Esophagus muscularis mucosa (tissue), 4 donors: ENCODE results near the gene PRKAG2. TPM values are rescaled to one million over a fixed set of nuclear protein-coding genes. Genes with fewer than 3 reads are reported as not detected.

ENCODE experiments used
- DNase-seq: peaks from one replicate; pipeline ENCODE4 v3.0.0-alpha.2; 2017; ENCODE audit errors: extremely low spot score
- H3K27ac ChIP-seq, 4 donors: fragments of 200-600 bp; sonication (generic); replicated peaks in 1 of 4; 1 replicate in 3 of 4; 2 replicates in 1 of 4; pipeline ENCODE4 v1.5.1; 2016 to 2019; ENCODE audit warnings: mild to moderate bottlenecking in 1 of 4
- H3K27me3 ChIP-seq, 4 donors: fragments of 200-600 bp; sonication (generic); one replicate each; pipeline versions ENCODE4 v1.5.1 to v1.6.0; 2016 to 2019
- H3K36me3 ChIP-seq, 4 donors: fragments of 200-600 bp; sonication (generic); one replicate each; pipeline ENCODE4 v1.5.1; 2016 to 2019
- H3K4me1 ChIP-seq, 4 donors: fragments of 200-600 bp; sonication (generic); one replicate each; pipeline ENCODE4 v1.5.1; 2016 to 2019
- H3K4me3 ChIP-seq, 4 donors: fragments of 200-600 bp; sonication (generic); 1 replicate in 2 of 4; 2 replicates in 2 of 4; pipeline ENCODE4 v1.5.1; 2016 to 2019; ENCODE audit warnings: mild to moderate bottlenecking in 4 of 4, moderate library complexity in 1 of 4
- H3K9me3 ChIP-seq, 4 donors: fragments of 200-600 bp; sonication (generic); 1 replicate in 3 of 4; 2 replicates in 1 of 4; pipeline ENCODE4 v1.5.1; 2016 to 2019
- EP300 ChIP-seq: sonication (generic); formaldehyde crosslinking; IDR thresholded peaks from one replicate; pipeline ENCODE4 v1.6.1; 2017; ENCODE audit warnings: antibody characterized with exemption
- POLR2A ChIP-seq: fragments of 450-650 bp; IDR thresholded peaks from one replicate; pipeline ENCODE4 v1.6.1; 2017; ENCODE audit warnings: antibody characterized with exemption, moderate library complexity, mild to moderate bottlenecking, low read depth
- POLR2AphosphoS5 ChIP-seq, 2 donors: sonication (generic); formaldehyde crosslinking; IDR thresholded peaks; one replicate each; pipeline ENCODE4 v1.6.1; 2017; ENCODE audit warnings: antibody characterized with exemption in 2 of 2
- WGBS: methylation state at CpG from one replicate; pipeline ENCODE4 v1.1.5; 2018; 5-methylcytosine and 5-hydroxymethylcytosine counted together
- intact Hi-C: fragments of 100-400 bp; cut with DNase I; formaldehyde crosslinking; loops from one replicate; pipeline ENCODE4 v1.15.1; 2023
- total RNA-seq, 4 donors: library from RNA; depleted of rRNA; stranded (reverse); fragments of >200 nt; gene quantifications; one replicate each; pipeline versions ENCODE4 v1.1.0 to v1.2.1, GENCODE V29; 2016
- TF ChIP-seq, protein P1 (sequence below), 3 experiments: fragments of 200-600 bp in 2 of 3; fragments of 450-650 bp in 1 of 3; sonication (generic) in 2 of 3; IDR thresholded peaks; one replicate each; pipeline ENCODE4 v1.5.1; 2017 to 2019; ENCODE audit warnings: antibody characterized with exemption in 3 of 3, mild to moderate bottlenecking in 2 of 3, moderate library complexity in 1 of 3

PRKAG2 gene
- total RNA-seq, 4 donors from 2014 or later = 51.3 to 97.2 (median 77.5) TPM

GRCh38 chr7:151769188-151769821 is 107.6 kb downstream of the PRKAG2 start:
- TF ChIP-seq EP300 (no peak), POLR2AphosphoS5 (IDR thresholded peaks at IDR 0.05) (no peak)
- TF ChIP-seq, protein P1, sequence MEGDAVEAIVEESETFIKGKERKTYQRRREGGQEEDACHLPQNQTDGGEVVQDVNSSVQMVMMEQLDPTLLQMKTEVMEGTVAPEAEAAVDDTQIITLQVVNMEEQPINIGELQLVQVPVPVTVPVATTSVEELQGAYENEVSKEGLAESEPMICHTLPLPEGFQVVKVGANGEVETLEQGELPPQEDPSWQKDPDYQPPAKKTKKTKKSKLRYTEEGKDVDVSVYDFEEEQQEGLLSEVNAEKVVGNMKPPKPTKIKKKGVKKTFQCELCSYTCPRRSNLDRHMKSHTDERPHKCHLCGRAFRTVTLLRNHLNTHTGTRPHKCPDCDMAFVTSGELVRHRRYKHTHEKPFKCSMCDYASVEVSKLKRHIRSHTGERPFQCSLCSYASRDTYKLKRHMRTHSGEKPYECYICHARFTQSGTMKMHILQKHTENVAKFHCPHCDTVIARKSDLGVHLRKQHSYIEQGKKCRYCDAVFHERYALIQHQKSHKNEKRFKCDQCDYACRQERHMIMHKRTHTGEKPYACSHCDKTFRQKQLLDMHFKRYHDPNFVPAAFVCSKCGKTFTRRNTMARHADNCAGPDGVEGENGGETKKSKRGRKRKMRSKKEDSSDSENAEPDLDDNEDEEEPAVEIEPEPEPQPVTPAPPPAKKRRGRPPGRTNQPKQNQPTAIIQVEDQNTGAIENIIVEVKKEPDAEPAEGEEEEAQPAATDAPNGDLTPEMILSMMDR (IDR thresholded peaks at IDR 0.05) = no peak
- no peak overlapping the region for H3K27ac ChIP-seq

GRCh38 chr7:151768805-151769187 is 108.1 kb downstream of the PRKAG2 start:
- WGBS = 87% methylated on average over 2 of the region's 2 CpGs
- Histone ChIP-seq H3K9me3 (no peaks in the 10 kb centered on the region), H3K27ac (no peak overlapping the region), H3K27me3 (no peaks in the 10 kb centered on the region), H3K36me3 (no peaks in the 10 kb centered on the region), H3K4me1 (peaks cover 0 to 8% (median 2%) of the 10 kb centered on the region in 4 donors), H3K4me3 (no peak overlapping the region)
- no peak for DNase-seq
- TF ChIP-seq, protein P1 (IDR thresholded peaks at IDR 0.05) = no peak
- TF ChIP-seq POLR2AphosphoS5 (IDR thresholded peaks at IDR 0.05) = no peak
- intact Hi-C loops = no loop called here

More at GRCh38 chr7:151769188-151769821, 107.6 kb downstream of the PRKAG2 start:
- no peaks in the 10 kb centered on the region for H3K27me3 ChIP-seq
- intact Hi-C loops = no loop called here
- H3K9me3 ChIP-seq = no peaks in the 10 kb centered on the region
- WGBS = 85% methylated on average over 10 of the region's 11 CpGs
- no peak for DNase-seq
- H3K4me1 ChIP-seq = peaks cover 0 to 8% (median 2%) of the 10 kb centered on the region in 4 donors
- H3K4me3 ChIP-seq = no peak overlapping the region
- H3K36me3 ChIP-seq = no peaks in the 10 kb centered on the region

GRCh38 chr7:151767557-151767956 is 109.4 kb downstream of the PRKAG2 start:
- H3K4me1 ChIP-seq = peaks cover 0 to 8% (median 2%) of the 10 kb centered on the region in 4 donors
- no peaks in the 10 kb centered on the region for H3K27me3 ChIP-seq
- no peaks in the 10 kb centered on the region for H3K9me3 ChIP-seq
- 90% methylated on average over 4 of the region's 4 CpGs for WGBS
- TF ChIP-seq, protein P1 (IDR thresholded peaks at IDR 0.05) = no peak
- TF ChIP-seq POLR2A = no peak
- no peak for TF ChIP-seq POLR2AphosphoS5 (IDR thresholded peaks at IDR 0.05)
- TF ChIP-seq EP300 = no peak
- H3K4me3 ChIP-seq = no peak overlapping the region
- H3K36me3 ChIP-seq = no peaks in the 10 kb centered on the region
- no peak overlapping the region for H3K27ac ChIP-seq
- intact Hi-C loops = no loop called here
- no peak for DNase-seq

GRCh38 chr7:151764056-151764920 is 112.6 kb downstream of the PRKAG2 start:
- no peaks in the 10 kb centered on the region for H3K27me3 ChIP-seq
- H3K9me3 ChIP-seq = no peaks in the 10 kb centered on the region
- intact Hi-C loops = loop anchor here (5.0 kb wide), 1 partner anchor 447 kb away; no protein-coding TSS in a partner anchor
- peaks cover 2 to 6% (median 3%) of the 10 kb centered on the region in 4 donors for H3K4me1 ChIP-seq
- no peak overlapping the region for H3K27ac ChIP-seq
- no peak overlapping the region for H3K4me3 ChIP-seq
- DNase-seq = no peak
- WGBS = 88% methylated on average over 11 of the region's 13 CpGs
- no peaks in the 10 kb centered on the region for H3K36me3 ChIP-seq
- TF ChIP-seq EP300 (no peak), POLR2AphosphoS5 (IDR thresholded peaks at IDR 0.05) (no peak), POLR2A (no peak)
- TF ChIP-seq, protein P1 (IDR thresholded peaks at IDR 0.05) = no peak
